ENCODE measurements around the gene AJM1. TPM values are rescaled to one million over a fixed set of nuclear protein-coding genes. Genes with fewer than 3 reads are reported as not detected.
"Not testable (repeated sequence)": the region's sequence is repeated elsewhere in the genome, so short reads cannot be mapped to it uniquely, and the experiment has no call there.

The AJM1 gene
- polyA plus RNA-seq, 1 donor: 1.00 TPM

DNA sequence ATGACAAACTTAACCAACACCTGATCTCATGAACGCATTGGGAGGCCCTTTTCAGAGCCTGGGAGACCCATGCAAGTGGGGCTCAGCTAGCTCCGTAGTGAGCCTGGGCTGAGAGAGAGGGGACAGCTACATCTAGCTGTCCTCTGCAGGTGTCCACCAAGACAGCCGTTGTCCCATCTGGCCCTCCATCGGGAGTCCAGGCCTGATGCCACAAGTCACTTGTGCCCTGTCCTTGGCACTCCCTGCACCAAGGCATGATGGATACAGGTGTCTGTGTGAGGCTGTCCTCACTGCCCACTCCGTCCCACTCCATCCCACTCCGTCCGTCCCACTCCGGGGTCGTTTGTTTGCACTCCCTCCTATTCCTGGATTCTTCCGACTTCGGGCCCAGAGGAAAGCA is 26.4 kb downstream of the AJM1 start:
- no peak for DNase-seq

DNA sequence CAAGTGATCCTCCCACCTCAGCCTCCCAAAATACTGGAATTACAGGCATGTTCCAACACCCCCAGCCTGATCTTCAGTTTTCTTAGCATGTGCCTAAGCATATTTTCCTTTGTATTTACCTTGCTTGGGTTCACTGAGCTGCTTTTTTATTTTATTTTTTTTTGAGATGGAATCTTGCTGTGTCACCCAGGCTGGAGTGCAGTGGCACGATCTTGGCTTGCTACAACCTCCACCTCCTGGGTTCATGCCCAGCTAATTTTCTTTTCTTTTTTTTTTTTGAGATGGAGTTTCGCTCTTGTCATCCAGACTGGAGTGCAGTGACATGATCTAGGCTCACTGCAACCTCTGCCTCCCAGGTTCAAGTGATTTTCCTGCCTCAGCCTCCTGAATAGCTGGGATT is 27.3 kb downstream of the AJM1 start:
- DNase-seq: not testable (repeated sequence)

DNA sequence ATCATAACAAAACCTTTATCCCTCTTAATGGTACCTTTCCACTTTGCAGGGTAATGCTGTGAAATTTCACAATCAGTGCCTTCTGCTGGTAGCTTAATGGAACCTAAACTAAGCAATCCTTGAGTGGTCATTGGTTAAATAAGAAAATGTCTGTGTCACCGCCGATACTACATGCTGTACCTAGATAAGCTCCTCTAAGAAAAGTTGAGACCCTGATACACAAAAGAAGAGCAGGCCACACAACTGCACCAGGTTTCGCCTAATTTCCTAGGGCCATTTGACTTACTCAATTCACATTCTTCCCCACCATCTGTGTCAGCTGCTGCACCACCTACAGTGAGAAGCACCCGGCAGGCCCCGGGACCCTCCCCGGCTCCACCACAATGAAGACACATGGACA is 32.9 kb downstream of the AJM1 start:
- no peak for DNase-seq

DNA sequence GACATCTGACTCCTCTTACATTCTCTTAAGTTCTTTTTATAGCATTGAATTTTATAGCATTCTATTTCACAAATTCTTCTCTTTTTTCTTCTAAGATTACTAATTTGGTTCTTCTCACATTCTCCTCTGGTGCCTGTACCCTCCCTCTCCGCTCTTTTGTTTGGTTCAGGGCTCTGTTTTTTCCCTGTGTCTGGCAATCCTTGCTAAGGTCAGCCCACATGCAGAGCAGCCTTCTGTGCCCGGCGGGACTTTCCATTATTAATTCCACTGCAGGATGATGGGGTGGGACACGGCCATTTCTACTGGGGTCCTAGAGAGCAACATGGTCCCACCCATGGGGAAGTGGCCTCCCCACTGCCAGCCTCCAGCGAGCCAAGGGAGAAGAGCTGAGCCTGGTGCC is 34.2 kb downstream of the AJM1 start:
- no peak for DNase-seq

DNA sequence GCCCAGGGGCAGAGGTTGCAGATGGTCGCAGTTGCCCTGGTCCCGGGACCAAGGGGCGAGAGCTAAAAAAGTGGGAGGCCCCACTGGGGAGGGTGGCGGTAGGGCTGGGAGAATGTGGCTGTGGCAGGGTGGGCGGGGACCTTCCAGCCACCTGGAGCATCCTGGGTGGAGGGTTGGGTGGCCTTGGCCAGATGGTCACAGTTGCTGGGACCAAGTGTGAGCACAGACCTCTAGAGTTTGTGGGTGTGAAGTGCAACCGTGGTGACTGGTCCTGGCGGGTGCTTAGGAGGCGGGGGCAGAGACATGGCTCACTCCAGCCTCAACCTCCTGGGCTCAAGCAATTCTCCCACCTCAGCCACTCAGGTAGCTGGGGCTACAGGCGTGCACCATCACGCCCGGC is 38.4 kb downstream of the AJM1 start:
- DNase-seq: no peak

DNA sequence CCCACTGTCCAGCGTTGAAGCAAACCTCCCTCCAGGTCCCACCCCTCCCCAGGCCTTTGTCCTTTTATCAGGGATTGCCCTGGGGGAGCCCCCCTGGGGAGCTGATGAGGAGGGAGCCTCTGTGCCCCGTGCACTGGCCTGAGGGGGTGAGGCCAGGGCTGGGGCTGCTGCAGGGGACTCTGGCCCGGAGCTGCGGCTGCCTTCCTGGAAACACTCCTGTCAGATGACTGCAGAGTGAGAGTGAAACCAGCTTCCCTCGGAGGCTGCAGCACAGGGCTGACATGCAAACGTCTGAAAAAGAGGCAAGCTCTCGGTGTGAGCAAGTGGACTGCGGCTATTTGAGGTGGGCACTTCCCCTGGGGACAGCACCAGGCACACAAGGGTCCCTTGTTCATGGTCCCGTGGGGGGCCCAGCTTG is 39.4 kb downstream of the AJM1 start:
- DNase-seq: no peak

DNA sequence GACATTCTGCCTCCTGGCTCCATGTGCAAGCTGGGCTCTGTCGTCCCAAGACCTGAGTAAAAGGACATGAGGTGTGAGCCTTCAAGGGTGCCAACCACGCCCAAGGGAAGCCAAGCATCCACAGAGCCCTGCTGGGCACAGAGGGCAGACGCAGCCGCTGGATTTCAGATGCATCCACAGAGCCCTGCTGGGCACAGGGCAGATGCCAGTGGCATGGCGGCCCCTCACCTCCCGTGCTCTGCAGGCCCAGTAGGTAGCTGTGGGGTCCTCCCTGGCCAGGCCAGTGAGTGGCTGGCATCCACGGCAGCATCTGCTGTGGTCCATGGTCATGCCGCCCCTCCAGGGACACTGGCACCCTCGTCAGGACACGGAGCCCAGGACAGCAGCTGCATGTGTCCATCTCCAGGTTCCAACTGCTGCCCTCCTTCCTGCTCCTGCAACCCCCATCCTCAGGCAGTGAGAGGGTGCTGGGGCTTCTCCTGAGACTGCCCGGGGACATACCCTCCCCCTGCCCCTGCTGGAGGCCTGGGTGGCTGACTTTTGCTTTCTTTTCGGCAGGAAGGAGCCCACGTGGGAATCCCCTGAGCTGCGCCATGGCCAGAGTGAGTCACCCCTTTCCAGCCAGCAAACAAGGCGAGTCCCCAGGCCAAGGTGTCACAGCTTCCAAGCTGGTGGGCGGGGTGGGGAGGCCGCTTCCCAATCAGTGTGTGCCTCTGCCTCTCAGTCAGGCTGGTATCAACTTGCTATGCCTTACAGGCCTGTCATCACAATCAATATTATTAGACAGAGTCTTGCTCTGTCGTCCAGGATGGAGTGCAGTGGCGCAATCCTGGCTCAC is 40.0 kb downstream of the AJM1 start:
- DNase-seq: no peak

DNA sequence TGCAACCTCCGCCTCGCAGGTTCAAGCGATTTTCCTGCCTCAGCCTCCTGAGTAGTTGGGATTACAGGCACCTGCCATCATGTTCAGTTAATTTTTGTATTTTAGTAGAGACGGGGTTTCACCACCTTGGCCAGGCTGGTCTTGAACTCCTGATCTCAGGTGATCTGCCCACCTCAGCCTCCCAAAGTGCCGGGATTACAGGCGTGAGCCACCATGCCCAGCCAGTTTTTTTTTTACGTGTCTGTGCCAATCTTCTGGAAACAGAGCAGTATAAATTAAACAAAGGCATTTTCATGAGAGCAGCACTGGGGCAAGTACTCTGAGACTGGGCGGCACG is 40.6 kb downstream of the AJM1 start:
- not testable (repeated sequence) for DNase-seq

DNA sequence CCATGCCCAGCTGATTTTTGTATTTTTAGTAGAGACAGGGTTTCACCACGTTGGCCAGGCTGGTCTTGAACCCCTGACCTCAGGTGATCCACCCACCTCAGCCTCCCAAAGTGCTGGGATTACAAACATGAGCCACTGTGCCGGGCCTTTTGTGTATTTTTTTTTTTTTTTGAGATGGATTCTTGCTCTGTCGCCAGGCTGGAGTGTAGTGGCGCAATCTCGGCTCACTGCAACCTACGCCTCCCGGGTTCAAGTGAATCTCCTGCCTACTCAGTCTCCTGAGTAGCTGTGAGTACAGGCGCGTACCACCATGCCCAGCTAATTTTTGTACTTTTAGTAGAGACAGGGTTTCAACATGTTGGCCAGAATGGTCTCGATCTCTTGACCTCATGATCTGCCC is 41.4 kb downstream of the AJM1 start:
- DNase-seq: not testable (repeated sequence)

DNA sequence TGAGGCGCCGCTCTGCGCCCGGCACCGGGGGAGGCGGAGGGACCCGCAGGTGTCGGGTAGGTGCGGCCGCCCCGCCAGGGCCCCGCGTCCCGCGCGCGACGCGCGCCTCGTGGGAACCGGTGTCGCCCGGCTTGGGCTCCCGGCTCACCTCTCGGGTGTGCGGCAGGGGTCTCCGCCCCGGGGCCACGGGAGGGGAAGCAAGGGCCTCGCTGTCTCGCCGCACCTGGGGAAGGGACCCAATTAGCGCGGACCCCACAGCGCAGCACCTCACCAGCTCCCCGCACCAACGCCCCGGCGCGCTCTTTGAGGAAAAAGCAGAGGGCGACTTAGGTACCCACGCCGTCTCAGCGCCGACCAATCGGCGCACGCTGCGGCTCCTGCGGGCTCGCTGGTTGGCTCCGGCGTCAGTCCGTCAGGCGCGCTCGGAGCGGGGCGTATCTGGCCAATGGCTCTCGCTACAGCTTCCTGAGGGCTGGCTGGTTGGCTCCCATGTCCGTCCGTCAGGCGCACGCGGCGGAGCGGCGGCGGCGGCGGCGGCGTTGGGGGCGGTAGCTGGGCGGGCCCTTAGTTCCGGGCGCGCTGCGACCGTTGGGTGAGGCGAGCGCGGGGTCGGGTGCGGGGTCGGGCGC is 43.8 kb downstream of the AJM1 start, which contains the start of gene TRAF2:
Gene TRAF2, plus strand, starts transcription at position 567 of the 629 bp plus-strand sequence. CDS start 12,225 bp downstream, outside the sequence.
- DNase-seq: peak; percentile 97

DNA sequence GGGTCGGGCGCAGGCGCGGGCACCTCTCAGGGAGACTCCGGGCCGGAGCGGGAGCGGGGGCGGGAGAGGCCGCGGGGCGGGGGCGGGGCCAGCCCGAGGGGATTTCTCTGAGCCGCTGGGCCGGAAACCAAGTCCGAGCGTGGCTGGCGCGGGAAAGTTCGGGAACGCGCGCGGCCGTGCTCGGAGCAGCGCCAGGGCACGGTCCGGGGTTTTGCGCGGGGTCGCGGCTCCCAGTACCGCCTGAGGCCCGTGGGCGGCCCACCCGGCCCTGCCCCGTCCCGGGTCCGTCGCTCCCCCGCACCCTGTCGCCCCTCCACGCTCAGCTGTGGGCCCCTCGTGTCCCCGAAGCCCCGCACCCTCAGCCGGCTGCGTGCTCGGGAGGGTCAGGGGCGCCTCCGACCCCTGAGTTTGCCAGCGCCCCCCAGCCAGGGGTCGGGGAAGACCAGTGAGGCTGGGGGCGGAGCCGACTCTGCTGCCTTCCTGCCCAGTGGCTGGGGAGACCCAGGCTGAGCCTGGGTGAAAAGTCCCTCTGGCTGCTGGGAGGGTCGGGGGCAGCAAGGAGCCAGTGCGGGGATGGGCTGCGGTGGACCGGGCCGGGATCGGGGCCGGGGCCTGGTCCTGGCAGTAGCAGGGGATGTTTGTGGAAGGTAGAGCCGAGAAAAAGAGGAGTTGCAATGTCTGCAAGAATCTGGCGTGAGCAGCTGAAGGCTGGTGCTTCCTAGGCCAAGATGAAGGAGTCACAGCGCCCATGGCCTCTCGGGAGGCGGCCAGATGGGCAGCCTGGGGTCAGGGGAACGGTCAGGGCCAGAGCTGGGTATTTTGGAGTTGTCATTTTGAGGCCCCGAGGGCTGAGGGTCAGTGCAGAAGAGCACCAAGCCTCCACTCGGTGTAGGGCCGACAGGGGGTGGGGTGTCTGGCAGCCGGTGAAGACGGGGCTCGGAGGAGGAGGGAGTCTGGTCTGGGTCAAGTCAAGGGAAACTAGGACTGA is 44.6 kb downstream of the AJM1 start:
- no peak for DNase-seq

DNA sequence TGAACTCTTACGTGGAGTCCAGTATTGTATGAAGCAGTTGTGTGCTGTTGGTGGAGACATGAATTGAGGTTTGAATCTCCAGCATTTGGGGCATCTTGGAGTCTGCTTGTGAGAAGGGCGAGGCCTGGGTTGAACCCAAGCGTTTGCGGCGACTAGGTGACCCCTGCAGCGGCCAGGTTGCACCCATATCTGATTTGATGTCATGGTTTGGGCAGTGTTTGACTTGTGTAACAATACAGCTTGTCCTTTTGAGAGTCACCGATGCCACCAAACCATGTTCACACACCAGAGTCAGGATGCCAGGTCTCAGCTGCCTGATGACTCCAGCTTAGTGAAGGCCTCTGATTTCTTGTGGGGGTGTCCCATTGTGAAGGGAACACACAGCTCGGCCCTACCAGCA is 46.2 kb downstream of the AJM1 start:
- DNase-seq: no peak

DNA sequence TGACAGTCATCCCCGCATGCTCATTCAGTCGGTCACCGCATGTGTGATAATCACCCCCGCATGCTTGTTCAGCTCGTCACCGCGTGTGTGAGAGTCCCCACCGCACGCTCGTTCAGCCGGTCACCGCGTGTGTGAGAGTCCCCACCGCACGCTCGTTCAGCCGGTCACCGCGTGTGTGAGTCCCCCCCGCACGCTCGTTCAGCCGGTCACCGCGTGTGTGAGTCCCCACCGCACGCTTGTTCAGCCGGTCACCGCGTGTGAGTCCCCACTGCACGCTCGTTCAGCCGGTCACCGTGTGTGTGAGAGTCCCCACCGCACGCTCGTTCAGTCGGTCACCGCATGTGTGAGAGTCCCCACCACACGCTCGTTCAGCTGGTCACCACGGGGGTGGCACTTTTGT is 47.6 kb downstream of the AJM1 start:
- DNase-seq: no peak

DNA sequence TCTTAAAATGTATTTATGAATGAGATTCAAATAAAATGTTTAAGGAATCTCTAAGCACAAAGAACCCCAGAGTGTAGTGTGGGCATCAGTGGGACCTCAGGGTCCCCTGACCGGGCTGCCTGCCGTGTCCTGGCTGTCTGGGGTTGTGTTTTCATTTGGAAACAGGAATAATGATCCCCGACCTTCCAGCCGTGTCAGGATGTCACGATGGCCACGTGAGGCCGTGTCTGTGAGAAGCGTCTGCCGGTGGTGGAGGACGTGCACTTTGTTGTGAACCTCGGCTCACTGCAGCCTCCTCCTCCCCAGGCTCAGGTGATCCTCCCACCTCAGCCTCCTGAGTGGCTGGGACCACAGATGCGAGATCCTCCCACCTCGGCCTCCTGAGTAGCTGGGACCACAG is 48.4 kb downstream of the AJM1 start:
- no peak for DNase-seq

Other genes with a start within 250 kb of the AJM1 start
- 38.8 TPM for gene EGFL7, start 179.6 kb upstream of the AJM1 start, polyA plus RNA-seq (ENCODE audit: insufficient read length)
- gene AGPAT2, start 155.0 kb upstream of the AJM1 start, polyA plus RNA-seq (ENCODE audit: insufficient read length): 34.4 TPM
- gene DIPK1B, start 129.9 kb upstream of the AJM1 start, polyA plus RNA-seq (ENCODE audit: insufficient read length): 27.6 TPM
- 1.8 TPM for gene LCN10, start 99.5 kb upstream of the AJM1 start, polyA plus RNA-seq (ENCODE audit: insufficient read length)
- gene LCN6, start 94.0 kb upstream of the AJM1 start, polyA plus RNA-seq (ENCODE audit: insufficient read length): not detected
- gene LCN8, start 84.2 kb upstream of the AJM1 start, polyA plus RNA-seq (ENCODE audit: insufficient read length): 0.12 TPM
- 0.23 TPM for gene LCN15, start 78.0 kb upstream of the AJM1 start, polyA plus RNA-seq (ENCODE audit: insufficient read length)
- gene TMEM141, start 51.1 kb upstream of the AJM1 start, polyA plus RNA-seq (ENCODE audit: insufficient read length): 53.9 TPM
- 5.5 TPM for gene CCDC183, start 46.1 kb upstream of the AJM1 start, polyA plus RNA-seq (ENCODE audit: insufficient read length)
- 59.9 TPM for gene RABL6, start 34.5 kb upstream of the AJM1 start, polyA plus RNA-seq (ENCODE audit: insufficient read length)
- gene PHPT1, start 6.9 kb downstream of the AJM1 start, polyA plus RNA-seq (ENCODE audit: insufficient read length): 64.9 TPM
- 5.4 TPM for gene MAMDC4, start 9.9 kb downstream of the AJM1 start, polyA plus RNA-seq (ENCODE audit: insufficient read length)
- 275 TPM for gene EDF1, start 23.8 kb downstream of the AJM1 start, polyA plus RNA-seq (ENCODE audit: insufficient read length)
- gene TRAF2, start 44.0 kb downstream of the AJM1 start, polyA plus RNA-seq (ENCODE audit: insufficient read length): 12.7 TPM
- 33.7 TPM for gene FBXW5, start 102.3 kb downstream of the AJM1 start, polyA plus RNA-seq (ENCODE audit: insufficient read length)
- 0.42 TPM for gene C8G, start 102.8 kb downstream of the AJM1 start, polyA plus RNA-seq (ENCODE audit: insufficient read length)
- 20.2 TPM for gene LCN12, start 109.8 kb downstream of the AJM1 start, polyA plus RNA-seq (ENCODE audit: insufficient read length)
- gene PTGDS, start 135.0 kb downstream of the AJM1 start, polyA plus RNA-seq (ENCODE audit: insufficient read length): 61.3 TPM
- gene LCNL1, start 140.5 kb downstream of the AJM1 start, polyA plus RNA-seq (ENCODE audit: insufficient read length): 0.43 TPM
- 23.3 TPM for gene PAXX, start 149.9 kb downstream of the AJM1 start, polyA plus RNA-seq (ENCODE audit: insufficient read length)
- gene CLIC3, start 154.1 kb downstream of the AJM1 start, polyA plus RNA-seq (ENCODE audit: insufficient read length): not detected
- gene ABCA2, start 185.8 kb downstream of the AJM1 start, polyA plus RNA-seq (ENCODE audit: insufficient read length): 46.6 TPM
- not detected for gene FUT7, start 189.6 kb downstream of the AJM1 start, polyA plus RNA-seq (ENCODE audit: insufficient read length)
- 18.4 TPM for gene NPDC1, start 203.7 kb downstream of the AJM1 start, polyA plus RNA-seq (ENCODE audit: insufficient read length)
- gene ENTPD2, start 211.6 kb downstream of the AJM1 start, polyA plus RNA-seq (ENCODE audit: insufficient read length): 4.7 TPM
- gene SAPCD2, start 228.1 kb downstream of the AJM1 start, polyA plus RNA-seq (ENCODE audit: insufficient read length): 7.2 TPM
- 6.9 TPM for gene UAP1L1, start 235.0 kb downstream of the AJM1 start, polyA plus RNA-seq (ENCODE audit: insufficient read length)
- gene MAN1B1, start 244.5 kb downstream of the AJM1 start, polyA plus RNA-seq (ENCODE audit: insufficient read length): 61.4 TPM